ENCODE data around the gene C2CD2.

- TF ChIP-seq CTCF (IDR thresholded peaks at IDR 0.05), result no peak
- no peak for TF ChIP-seq POLR2A (IDR thresholded peaks at IDR 0.05)
Measured at GRCh38 chr21:41903559-41904351, 50.1 kb downstream of the C2CD2 start.
